Astrocyte of the spinal cord (primary cell): ENCODE data around the gene TEKT5.

ENCODE experiments used
- DNase-seq: peaks from one replicate; pipeline ENCODE4 v3.0.0; 2011; ENCODE audit warnings: low read depth, low spot score
- H3K4me3 ChIP-seq: 2 replicates; pipeline ENCODE4 v1.5.1; 2011; ENCODE audit warnings: low read depth, mild to moderate bottlenecking, low read length, moderate library complexity
- in situ Hi-C: cut with HindIII; loops from 2 replicates; pipeline ENCODE4 v1.10.0; 2017; ENCODE audit warnings: low sequenced_read_pairs
- TF ChIP-seq, protein P1 (sequence below): IDR thresholded peaks from 2 replicates; pipeline ENCODE4 v1.5.1; 2012; ENCODE audit warnings: low read depth, mild to moderate bottlenecking, low read length, inconsistent platforms

The TEKT5 gene

DNA sequence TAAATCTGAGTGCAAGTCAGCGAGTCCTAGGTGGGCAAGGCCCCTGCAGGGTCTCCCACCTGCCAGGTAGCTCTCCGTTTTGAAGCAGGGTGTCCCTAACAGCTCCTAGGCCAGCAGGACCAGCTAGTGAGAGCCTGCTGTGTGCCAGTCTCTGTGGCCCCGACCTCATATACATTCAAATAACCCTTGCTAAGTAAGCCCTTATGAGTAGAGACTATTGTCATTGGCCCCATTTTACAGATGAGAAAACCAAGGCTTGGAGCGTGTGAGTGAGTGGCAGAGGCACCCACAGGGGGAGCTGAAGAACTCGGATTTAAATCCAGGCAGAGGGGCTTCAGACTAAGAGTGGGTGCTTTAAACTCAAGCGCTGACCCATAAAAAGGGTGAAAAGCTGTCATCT is 74.6 kb downstream of the TEKT5 start:
- TF ChIP-seq, protein P1, sequence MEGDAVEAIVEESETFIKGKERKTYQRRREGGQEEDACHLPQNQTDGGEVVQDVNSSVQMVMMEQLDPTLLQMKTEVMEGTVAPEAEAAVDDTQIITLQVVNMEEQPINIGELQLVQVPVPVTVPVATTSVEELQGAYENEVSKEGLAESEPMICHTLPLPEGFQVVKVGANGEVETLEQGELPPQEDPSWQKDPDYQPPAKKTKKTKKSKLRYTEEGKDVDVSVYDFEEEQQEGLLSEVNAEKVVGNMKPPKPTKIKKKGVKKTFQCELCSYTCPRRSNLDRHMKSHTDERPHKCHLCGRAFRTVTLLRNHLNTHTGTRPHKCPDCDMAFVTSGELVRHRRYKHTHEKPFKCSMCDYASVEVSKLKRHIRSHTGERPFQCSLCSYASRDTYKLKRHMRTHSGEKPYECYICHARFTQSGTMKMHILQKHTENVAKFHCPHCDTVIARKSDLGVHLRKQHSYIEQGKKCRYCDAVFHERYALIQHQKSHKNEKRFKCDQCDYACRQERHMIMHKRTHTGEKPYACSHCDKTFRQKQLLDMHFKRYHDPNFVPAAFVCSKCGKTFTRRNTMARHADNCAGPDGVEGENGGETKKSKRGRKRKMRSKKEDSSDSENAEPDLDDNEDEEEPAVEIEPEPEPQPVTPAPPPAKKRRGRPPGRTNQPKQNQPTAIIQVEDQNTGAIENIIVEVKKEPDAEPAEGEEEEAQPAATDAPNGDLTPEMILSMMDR: no peak
- H3K4me3 ChIP-seq: no peak overlapping the region
- in situ Hi-C loops: no loop called here
- DNase-seq: no peak

DNA sequence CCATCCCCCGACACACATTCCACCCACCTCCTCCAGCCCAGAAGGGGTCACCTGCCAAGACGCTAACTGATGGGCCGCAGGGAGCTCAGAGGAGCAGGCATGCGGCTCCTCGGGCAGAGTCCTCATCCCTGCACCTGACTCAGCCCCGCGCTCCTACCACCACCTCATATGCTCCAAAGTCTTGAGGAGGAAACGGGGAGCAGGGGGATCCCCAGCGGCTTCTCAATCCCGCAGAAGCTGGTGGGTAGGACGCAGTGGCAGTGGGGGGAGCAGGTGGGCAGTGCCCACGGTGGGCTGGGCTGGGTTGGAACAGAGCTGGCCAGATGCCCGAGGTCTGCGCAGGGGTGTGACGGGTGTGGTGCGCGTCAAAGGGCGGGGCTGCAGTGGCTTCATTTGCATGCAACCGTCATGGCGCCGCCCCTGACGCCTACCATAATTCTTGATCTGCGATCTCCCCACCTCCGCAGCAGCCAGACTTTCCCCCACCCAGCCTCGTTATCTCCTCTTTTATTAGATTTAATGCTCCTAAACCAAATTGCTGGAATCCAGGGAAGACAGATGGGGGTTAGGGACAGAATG is 75.4 kb downstream of the TEKT5 start:
- H3K4me3 ChIP-seq: no peak overlapping the region
- TF ChIP-seq, protein P1: no peak
- in situ Hi-C loops: no loop called here
- no peak for DNase-seq

DNA sequence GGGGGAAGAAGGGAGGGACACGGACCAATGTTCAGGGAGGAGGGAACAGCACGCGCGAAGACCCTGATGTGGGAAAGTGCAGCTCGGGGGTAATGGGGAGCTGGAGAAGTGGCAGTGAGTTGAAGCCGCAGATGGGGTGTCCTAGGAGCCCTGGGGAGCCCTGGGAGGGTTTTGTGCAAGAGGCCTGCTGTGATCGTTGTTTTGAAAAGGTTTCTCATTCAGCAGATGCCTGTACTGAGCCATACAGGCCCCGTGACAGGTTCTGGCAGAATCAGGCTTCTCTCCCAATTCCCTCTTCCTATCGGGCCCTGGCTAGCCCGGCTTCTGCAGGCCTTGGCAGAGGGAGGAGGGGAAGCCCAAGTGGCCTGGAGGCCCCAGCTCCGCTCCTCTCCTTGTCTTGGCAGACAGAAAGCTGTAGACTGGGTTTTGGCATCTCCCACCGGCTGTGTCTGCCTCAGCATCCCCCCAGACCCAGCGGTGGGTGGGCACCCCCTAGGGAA is 76.0 kb downstream of the TEKT5 start:
- in situ Hi-C loops: no loop called here
- H3K4me3 ChIP-seq: no peak overlapping the region
- TF ChIP-seq, protein P1: no peak
- no peak for DNase-seq

DNA sequence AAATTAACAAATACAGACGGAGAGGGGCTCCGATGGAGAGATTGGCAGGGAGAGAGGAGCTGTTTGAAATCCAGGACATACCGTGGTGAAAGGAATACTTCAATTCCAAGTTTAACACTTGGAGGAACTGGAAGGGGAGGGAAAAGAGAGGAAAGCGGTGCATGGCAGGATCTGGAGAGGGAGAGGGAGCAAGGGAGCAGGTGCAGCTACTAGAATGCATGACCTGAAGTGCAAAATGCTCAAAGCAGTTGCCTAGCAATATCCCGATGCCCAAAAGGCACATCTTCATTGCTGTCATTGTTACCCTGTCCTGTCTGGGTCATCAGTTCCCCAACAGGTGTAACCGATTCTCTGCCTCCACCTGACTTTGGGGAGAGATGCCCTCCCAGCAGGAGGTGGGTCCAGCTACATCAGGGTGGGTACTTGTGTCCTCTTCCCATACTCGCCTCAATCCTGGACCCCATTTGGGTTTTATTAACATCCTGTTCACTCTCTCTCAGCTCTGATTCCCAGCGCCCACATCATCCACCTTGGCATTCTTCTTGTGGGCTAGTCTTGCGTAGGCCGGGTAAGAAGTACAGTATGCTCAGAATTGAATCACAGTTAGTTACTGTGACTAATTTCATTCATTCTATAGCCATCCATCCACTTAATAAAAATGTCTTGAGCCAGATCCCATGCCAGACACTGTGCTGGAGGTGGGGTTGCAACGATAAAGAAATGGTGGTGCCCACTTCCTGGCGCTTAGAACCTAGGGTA is 76.9 kb downstream of the TEKT5 start:
- in situ Hi-C loops: no loop called here
- TF ChIP-seq, protein P1: peak; percentile 0
- DNase-seq: peak; percentile 29
- H3K4me3 ChIP-seq: no peak overlapping the region

DNA sequence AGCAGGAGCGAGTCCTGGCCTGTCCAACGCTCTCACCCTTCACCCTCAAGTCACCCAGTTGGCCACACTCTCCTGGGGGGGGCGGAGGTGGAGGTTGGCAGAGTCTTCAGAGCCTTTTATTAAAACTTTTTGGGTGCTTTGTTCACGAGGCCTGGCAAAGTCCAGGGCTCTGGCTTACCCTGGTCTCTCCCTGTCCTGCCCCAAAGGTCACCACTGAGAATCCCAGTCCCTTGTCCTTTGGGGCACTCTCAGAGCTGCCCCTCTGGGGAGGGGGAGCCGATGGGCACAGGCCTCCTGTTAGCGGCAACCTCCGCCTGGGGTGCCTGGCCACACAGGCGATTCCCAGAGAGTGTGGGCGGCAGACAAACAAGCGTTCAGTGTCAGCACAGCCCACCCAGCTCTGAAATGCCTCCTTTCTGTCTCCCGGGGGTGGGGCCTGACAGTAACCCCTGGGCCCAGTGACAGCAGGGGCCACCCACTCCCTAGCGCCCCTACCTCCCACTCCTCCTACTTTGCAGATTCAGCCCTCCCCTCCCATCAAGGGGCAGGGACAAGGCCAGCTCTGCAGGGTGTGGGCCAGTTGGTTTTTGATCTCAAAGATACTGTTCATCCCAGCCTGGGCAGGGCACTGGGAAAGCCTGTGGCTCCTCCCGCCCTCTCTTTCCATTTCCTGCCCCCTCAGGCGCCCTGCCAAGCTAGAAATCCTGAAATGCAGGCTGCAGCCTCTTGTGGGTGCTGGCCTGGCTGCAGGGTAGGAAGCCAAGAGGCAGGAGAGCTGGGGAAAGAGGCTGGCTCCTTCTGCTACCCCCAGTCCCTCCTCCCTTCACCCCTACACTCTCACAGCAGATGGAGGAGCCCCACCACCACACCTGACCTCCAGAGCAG is 77.7 kb downstream of the TEKT5 start:
- in situ Hi-C loops: no loop called here
- TF ChIP-seq, protein P1: peak; percentile 2
- peak; percentile 58 for DNase-seq
- H3K4me3 ChIP-seq: no peak overlapping the region

DNA sequence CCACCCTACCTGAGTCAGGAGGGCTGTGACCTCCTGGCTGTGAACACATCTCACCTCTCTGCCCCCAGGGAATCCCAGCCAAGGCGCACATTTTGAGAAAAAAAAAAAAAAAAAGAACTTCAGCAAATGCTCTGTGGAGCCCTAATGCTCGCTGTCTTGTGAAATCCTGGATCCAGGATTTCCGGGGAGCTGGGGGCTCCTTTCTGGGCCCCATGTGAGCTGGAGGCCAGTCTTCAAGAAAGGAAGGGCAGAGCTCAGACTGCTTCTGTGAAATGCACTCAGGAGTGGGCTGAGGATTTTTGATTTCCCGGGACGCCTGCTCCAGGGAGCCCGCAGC is 78.3 kb downstream of the TEKT5 start:
- TF ChIP-seq, protein P1: no peak
- no peak for DNase-seq
- in situ Hi-C loops: no loop called here
- no peak overlapping the region for H3K4me3 ChIP-seq
